HCT116 (cell line): Measurements from ENCODE around the gene CYGB.

Source experiments
- EZH2phosphoT487 ChIP-seq: fragments of 200-600 bp; IDR thresholded peaks from 2 replicates; pipeline ENCODE4 v1.6.1; 2018; ENCODE audit warnings: antibody characterized with exemption, borderline replicate concordance
- JUND ChIP-seq: IDR thresholded peaks from 2 replicates; pipeline ENCODE4 v1.6.1; 2012
- POLR2A ChIP-seq: IDR thresholded peaks from 2 replicates; pipeline ENCODE4 v1.7.0; 2011; ENCODE audit warnings: borderline replicate concordance; ENCODE audit not compliant: insufficient read depth, insufficient read length; ENCODE audit errors: extremely low read depth
- TCF7L2 ChIP-seq: IDR thresholded peaks from 2 replicates; pipeline ENCODE4 v1.7.0; 2011; ENCODE audit warnings: borderline replicate concordance, inconsistent platforms; ENCODE audit not compliant: insufficient read depth, insufficient read length; ENCODE audit errors: extremely low read depth
- YY1 ChIP-seq: IDR thresholded peaks from 2 replicates; pipeline ENCODE4 v1.6.1; 2011; ENCODE audit warnings: low read length, low read depth, moderate library complexity, mild to moderate bottlenecking; ENCODE audit not compliant: insufficient replicate concordance; ENCODE audit errors: extremely low read depth
- ZFX ChIP-seq: fragments of 450-650 bp; IDR thresholded peaks from 2 replicates; pipeline ENCODE4 v1.6.1; 2017
- TF ChIP-seq, protein P1 (sequence below), 3 experiments: fragments of 200-600 bp in 1 of 3; sonication (generic) in 1 of 3; IDR thresholded peaks in 2 of 3; conservative IDR thresholded peaks in 1 of 3; 2 replicates each; pipeline ENCODE4 v1.5.1; 2012 to 2017; ENCODE audit warnings: low read depth in 2 of 3, low read length in 2 of 3, antibody characterized with exemption in 1 of 3, borderline replicate concordance in 1 of 3, control low read depth in 1 of 3, mild to moderate bottlenecking in 1 of 3, mixed read lengths in 1 of 3, mixed run types in 1 of 3, moderate library complexity in 1 of 3; ENCODE audit not compliant: insufficient read depth in 1 of 3
- TF ChIP-seq, protein P2 (sequence below): IDR thresholded peaks from 2 replicates; pipeline ENCODE4 v1.6.1; 2011; ENCODE audit warnings: mild to moderate bottlenecking, low read length, moderate library complexity; ENCODE audit not compliant: insufficient replicate concordance; ENCODE audit errors: extremely low read depth
- TF ChIP-seq, protein P3 (sequence below): IDR thresholded peaks from 2 replicates; pipeline ENCODE4 v1.6.1; 2012; ENCODE audit warnings: low read depth

DNA sequence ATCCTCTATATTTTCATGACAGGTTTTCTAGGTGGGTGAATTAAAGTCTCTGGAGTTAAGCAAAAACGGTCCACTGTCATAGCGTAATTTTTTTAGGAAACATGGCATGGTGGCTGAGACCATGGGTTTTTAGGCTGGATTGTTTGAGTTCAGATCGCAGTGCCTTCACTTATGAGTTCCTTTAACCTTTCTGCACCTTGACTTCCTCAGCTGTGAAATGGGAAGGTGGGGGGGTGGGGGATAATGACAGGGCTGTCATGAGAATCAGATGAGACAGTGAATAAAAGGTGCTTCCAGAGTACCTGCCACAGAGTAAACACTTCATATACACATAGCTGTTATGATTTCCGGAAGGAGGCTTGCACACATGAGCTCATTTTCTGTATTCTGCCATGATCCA, 14.2 kb upstream of the CYGB start:
- TF ChIP-seq, protein P1, sequence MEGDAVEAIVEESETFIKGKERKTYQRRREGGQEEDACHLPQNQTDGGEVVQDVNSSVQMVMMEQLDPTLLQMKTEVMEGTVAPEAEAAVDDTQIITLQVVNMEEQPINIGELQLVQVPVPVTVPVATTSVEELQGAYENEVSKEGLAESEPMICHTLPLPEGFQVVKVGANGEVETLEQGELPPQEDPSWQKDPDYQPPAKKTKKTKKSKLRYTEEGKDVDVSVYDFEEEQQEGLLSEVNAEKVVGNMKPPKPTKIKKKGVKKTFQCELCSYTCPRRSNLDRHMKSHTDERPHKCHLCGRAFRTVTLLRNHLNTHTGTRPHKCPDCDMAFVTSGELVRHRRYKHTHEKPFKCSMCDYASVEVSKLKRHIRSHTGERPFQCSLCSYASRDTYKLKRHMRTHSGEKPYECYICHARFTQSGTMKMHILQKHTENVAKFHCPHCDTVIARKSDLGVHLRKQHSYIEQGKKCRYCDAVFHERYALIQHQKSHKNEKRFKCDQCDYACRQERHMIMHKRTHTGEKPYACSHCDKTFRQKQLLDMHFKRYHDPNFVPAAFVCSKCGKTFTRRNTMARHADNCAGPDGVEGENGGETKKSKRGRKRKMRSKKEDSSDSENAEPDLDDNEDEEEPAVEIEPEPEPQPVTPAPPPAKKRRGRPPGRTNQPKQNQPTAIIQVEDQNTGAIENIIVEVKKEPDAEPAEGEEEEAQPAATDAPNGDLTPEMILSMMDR (IDR thresholded peaks at IDR 0.05 in 2 of 3, conservative IDR thresholded peaks at IDR 0.05 in 1 of 3; ENCODE audit: borderline replicate concordance in 1 of 3, insufficient read depth in 1 of 3, low read depth in 2 of 3, low read length in 2 of 3), result no peak
- TF ChIP-seq POLR2A (no peak), ZFX (no peak), TCF7L2 (no peak), JUND (no peak), YY1 (no peak), EZH2phosphoT487 (no peak)
- TF ChIP-seq, protein P2, sequence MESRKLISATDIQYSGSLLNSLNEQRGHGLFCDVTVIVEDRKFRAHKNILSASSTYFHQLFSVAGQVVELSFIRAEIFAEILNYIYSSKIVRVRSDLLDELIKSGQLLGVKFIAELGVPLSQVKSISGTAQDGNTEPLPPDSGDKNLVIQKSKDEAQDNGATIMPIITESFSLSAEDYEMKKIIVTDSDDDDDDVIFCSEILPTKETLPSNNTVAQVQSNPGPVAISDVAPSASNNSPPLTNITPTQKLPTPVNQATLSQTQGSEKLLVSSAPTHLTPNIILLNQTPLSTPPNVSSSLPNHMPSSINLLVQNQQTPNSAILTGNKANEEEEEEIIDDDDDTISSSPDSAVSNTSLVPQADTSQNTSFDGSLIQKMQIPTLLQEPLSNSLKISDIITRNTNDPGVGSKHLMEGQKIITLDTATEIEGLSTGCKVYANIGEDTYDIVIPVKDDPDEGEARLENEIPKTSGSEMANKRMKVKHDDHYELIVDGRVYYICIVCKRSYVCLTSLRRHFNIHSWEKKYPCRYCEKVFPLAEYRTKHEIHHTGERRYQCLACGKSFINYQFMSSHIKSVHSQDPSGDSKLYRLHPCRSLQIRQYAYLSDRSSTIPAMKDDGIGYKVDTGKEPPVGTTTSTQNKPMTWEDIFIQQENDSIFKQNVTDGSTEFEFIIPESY, result no peak
- TF ChIP-seq, protein P3, sequence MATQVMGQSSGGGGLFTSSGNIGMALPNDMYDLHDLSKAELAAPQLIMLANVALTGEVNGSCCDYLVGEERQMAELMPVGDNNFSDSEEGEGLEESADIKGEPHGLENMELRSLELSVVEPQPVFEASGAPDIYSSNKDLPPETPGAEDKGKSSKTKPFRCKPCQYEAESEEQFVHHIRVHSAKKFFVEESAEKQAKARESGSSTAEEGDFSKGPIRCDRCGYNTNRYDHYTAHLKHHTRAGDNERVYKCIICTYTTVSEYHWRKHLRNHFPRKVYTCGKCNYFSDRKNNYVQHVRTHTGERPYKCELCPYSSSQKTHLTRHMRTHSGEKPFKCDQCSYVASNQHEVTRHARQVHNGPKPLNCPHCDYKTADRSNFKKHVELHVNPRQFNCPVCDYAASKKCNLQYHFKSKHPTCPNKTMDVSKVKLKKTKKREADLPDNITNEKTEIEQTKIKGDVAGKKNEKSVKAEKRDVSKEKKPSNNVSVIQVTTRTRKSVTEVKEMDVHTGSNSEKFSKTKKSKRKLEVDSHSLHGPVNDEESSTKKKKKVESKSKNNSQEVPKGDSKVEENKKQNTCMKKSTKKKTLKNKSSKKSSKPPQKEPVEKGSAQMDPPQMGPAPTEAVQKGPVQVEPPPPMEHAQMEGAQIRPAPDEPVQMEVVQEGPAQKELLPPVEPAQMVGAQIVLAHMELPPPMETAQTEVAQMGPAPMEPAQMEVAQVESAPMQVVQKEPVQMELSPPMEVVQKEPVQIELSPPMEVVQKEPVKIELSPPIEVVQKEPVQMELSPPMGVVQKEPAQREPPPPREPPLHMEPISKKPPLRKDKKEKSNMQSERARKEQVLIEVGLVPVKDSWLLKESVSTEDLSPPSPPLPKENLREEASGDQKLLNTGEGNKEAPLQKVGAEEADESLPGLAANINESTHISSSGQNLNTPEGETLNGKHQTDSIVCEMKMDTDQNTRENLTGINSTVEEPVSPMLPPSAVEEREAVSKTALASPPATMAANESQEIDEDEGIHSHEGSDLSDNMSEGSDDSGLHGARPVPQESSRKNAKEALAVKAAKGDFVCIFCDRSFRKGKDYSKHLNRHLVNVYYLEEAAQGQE, result no peak
